GM12875 (cell line): Measurements from ENCODE around the gene TAF9.

ENCODE experiments used
- H3K4me3 ChIP-seq: one replicate; pipeline ENCODE4 v1.5.1; 2011; ENCODE audit warnings: low read depth, low read length, control low read depth
- TF ChIP-seq, protein P1 (sequence below): IDR thresholded peaks from 2 replicates; pipeline ENCODE4 v1.5.1; 2011; ENCODE audit warnings: low read depth, mild to moderate bottlenecking, control low read depth, inconsistent platforms, low read length, moderate library complexity, borderline replicate concordance; ENCODE audit not compliant: insufficient read depth

Gene TAF9

DNA sequence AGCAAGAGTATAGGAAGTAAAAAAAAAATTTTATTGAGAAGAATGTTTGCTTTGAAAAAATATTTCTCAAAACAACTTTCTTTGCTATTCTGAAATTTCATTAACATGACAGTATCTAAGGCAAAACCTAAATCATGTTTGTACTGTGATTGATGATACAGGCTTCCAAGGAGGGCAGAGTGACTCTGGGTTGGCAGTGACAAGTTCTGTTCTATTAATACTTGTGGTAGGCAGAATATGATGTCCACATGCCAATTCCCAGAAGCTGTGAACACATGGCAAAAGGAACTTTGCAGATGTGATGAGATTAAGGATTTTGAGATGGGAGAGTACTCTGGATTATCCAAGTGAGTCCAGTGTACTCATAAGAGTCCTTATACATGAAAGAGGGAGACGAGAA lies 53.3 kb downstream of the TAF9 start:
- TF ChIP-seq, protein P1, sequence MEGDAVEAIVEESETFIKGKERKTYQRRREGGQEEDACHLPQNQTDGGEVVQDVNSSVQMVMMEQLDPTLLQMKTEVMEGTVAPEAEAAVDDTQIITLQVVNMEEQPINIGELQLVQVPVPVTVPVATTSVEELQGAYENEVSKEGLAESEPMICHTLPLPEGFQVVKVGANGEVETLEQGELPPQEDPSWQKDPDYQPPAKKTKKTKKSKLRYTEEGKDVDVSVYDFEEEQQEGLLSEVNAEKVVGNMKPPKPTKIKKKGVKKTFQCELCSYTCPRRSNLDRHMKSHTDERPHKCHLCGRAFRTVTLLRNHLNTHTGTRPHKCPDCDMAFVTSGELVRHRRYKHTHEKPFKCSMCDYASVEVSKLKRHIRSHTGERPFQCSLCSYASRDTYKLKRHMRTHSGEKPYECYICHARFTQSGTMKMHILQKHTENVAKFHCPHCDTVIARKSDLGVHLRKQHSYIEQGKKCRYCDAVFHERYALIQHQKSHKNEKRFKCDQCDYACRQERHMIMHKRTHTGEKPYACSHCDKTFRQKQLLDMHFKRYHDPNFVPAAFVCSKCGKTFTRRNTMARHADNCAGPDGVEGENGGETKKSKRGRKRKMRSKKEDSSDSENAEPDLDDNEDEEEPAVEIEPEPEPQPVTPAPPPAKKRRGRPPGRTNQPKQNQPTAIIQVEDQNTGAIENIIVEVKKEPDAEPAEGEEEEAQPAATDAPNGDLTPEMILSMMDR, result no peak
- no peak overlapping the region for H3K4me3 ChIP-seq
